ENCODE measurements around the gene DOK6.
"Not testable (repeated sequence)": the region's sequence is repeated elsewhere in the genome, so short reads cannot be mapped to it uniquely, and the experiment has no call there.

DOK6 gene

GRCh38 chr18:69808399-69808798, 407.7 kb downstream of the DOK6 start:
- H3K4me3 ChIP-seq (ENCODE audit: low read depth, low read length) = no peak overlapping the region
- TF ChIP-seq, protein P1, sequence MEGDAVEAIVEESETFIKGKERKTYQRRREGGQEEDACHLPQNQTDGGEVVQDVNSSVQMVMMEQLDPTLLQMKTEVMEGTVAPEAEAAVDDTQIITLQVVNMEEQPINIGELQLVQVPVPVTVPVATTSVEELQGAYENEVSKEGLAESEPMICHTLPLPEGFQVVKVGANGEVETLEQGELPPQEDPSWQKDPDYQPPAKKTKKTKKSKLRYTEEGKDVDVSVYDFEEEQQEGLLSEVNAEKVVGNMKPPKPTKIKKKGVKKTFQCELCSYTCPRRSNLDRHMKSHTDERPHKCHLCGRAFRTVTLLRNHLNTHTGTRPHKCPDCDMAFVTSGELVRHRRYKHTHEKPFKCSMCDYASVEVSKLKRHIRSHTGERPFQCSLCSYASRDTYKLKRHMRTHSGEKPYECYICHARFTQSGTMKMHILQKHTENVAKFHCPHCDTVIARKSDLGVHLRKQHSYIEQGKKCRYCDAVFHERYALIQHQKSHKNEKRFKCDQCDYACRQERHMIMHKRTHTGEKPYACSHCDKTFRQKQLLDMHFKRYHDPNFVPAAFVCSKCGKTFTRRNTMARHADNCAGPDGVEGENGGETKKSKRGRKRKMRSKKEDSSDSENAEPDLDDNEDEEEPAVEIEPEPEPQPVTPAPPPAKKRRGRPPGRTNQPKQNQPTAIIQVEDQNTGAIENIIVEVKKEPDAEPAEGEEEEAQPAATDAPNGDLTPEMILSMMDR (IDR thresholded peaks at IDR 0.05; ENCODE audit: borderline replicate concordance, insufficient read depth, low read depth, low read length) = no peak

DNA sequence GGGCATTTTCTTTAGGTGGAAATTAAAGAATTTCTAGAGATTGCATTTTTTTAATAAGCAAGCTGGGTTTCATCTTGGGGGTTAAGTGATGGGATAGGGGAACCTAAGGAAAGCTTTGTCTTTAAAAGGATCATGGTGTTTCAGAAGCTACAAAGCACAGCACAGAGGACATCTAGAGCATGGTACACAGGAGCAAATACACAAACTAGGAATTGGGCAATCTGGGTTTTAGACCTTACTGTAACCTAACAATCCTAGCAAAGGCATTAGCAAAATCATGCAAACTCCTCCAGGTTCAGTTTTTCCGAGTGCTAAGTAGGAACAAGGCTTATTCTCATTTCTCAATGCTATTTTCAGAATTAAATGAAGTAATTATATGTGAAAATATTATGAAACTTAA, 412.9 kb downstream of the DOK6 start:
- H3K4me3 ChIP-seq (ENCODE audit: low read depth, low read length) = no peak overlapping the region
- TF ChIP-seq, protein P1 (IDR thresholded peaks at IDR 0.05; ENCODE audit: borderline replicate concordance, insufficient read depth, low read depth, low read length) = no peak

DNA sequence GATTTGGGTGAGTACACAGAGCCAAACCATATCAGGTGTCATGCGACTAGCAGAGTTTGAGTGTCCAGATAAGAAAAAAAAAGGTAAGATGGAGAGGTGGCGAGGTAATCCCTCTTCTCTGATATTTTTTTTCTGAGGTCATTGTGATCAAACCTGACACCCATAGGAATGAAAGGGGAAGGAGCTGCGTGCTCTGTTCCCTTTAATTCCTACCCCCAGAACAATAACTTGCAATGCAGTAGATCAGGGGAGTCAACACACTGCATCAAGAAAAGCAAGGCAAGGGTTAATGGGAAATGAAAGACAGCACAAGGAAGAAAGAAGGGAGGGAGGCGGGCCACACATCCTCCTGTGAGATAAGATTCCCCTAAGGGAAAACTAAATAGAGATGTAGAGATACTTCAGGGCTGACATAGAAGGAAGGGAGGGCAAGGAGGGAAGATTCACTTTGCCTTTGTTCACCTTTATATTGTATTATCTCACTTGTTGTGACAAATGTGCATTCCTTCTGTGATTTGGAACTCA, 414.2 kb downstream of the DOK6 start:
- TF ChIP-seq, protein P1 (IDR thresholded peaks at IDR 0.05; ENCODE audit: borderline replicate concordance, insufficient read depth, low read depth, low read length) = no peak

DNA sequence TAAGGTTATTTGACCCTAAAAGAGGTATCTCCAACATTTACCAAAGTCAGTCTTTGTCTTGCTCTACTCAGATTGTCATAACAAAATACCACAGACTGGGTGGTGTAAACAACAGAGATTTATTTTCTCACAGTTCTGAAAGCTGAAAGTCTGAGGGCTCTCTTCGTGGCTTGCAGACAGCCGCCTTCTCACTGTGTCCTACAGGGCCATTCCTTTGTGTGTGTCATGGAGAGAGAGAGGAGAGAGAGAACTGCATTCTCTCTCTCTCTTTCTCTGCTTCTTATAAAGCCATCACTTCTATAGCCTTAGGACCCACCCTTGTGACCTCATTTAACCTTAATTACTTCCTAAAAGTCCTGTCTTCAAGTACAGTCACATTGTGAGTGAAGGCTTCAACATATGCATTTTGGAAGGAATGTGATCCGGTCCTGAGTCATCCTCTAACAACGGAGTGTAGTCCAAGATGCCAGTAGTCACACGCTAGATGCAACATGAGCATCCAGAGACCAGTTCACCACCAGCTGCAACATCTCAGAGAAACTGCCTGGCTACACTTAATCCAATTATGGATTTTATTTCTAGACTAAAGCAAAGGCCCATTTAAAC, 416.8 kb downstream of the DOK6 start:
- TF ChIP-seq, protein P1 (IDR thresholded peaks at IDR 0.05; ENCODE audit: borderline replicate concordance, insufficient read depth, low read depth, low read length) = no peak

More for the DNA sequence above, 414.2 kb downstream of the DOK6 start:
- no peak overlapping the region for H3K4me3 ChIP-seq (ENCODE audit: low read depth, low read length)

DNA sequence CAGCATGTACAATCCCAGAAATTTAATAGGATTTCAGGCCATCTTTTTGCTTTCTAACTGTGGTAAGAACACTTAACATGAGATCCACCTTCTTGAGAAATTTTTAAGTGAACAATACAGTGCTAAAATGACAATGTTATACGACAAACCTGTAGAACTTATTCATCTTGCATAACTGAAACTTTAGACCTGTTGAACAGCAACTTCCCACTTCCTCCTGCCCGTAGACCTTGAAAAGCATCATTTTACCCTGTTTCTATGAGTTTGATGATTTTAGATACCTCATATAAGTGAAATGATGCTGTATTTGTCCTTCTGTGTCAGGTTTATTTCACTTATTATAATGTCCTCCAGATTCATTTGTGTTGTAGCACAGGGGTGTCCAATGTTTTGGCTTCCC, 418.8 kb downstream of the DOK6 start:
- H3K4me3 ChIP-seq (ENCODE audit: low read depth, low read length) = no peak overlapping the region
- TF ChIP-seq, protein P1 (IDR thresholded peaks at IDR 0.05; ENCODE audit: borderline replicate concordance, insufficient read depth, low read depth, low read length) = no peak

More for the DNA sequence above, 416.8 kb downstream of the DOK6 start:
- no peak overlapping the region for H3K4me3 ChIP-seq (ENCODE audit: low read depth, low read length)

GRCh38 chr18:69820538-69820937, 419.9 kb downstream of the DOK6 start:
- H3K4me3 ChIP-seq (ENCODE audit: low read depth, low read length) = no peak overlapping the region
- TF ChIP-seq, protein P1 (IDR thresholded peaks at IDR 0.05; ENCODE audit: borderline replicate concordance, insufficient read depth, low read depth, low read length) = no peak

DNA sequence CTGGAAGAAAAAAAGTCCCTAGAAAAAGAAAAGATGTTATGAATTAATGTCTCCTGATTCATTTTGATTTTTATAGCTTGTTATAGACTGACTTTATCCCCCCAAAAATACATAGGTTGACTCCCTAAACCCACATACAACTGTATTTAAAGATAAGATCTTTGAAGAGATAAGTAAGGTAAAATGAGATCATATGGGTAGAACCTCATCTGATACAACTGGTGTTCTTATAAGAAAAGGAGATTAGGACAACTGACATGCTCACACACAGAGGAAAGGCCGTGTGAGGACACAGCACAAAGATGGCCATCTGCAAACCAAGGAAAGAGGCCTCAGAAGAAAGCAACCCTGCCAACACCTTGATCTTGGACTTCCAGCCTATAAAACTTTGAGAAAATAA, 429.5 kb downstream of the DOK6 start:
- TF ChIP-seq, protein P1 (IDR thresholded peaks at IDR 0.05; ENCODE audit: borderline replicate concordance, insufficient read depth, low read depth, low read length) = no peak
- no peak overlapping the region for H3K4me3 ChIP-seq (ENCODE audit: low read depth, low read length)

GRCh38 chr18:69834980-69835379, 434.3 kb downstream of the DOK6 start:
- H3K4me3 ChIP-seq (ENCODE audit: low read depth, low read length) = not testable (repeated sequence)

All from GM12875 (cell line).